Endothelial cell of umbilical vein (primary cell): Measurements from ENCODE around the gene KAZN. TPM values are rescaled to one million over a fixed set of nuclear protein-coding genes. Genes with fewer than 3 reads are reported as not detected.

ENCODE experiments used
- BruUV-seq: library from RNA; stranded (reverse); fragments of 400-500 nt; replicated peaks from 2 replicates; lab custom pipeline; 2021; lab: Mats Ljungman, UMichigan
- CTCF ChIA-PET: fragments of 300-600, 350-600 bp; sonication (Branson Sonifier 250); formaldehyde crosslinking; loops from one replicate; lab custom pipeline; 2021; ENCODE audit warnings: antibody characterized with exemption, inconsistent platforms; lab: Charles Lee
- POLR2A ChIA-PET: fragments of 300-600, 350-600 bp; sonication (Branson Sonifier 250); formaldehyde crosslinking; loops from one replicate; lab custom pipeline; 2021; ENCODE audit warnings: antibody characterized with exemption, inconsistent platforms; lab: Charles Lee
- DNase-seq: peaks from one replicate; pipeline ENCODE4 v3.0.0-alpha.2; 2011; ENCODE audit warnings: low read depth, low spot score
- FAIRE-seq: peaks from 2 replicates; lab custom pipeline; 2011; peaks lifted over from hg19 to GRCh38; lab: Jason Lieb, UNC
- H2AFZ ChIP-seq: 2 replicates; pipeline ENCODE4 v1.6.0; 2012; ENCODE audit warnings: low read depth, low read length, control low read depth, inconsistent platforms
- H3K27ac ChIP-seq: 2 replicates; pipeline ENCODE4 v1.5.1; 2011; ENCODE audit warnings: low read depth, mild to moderate bottlenecking, control low read depth, low read length, moderate library complexity; ENCODE audit not compliant: insufficient read depth
- H3K27me3 ChIP-seq, 2 experiments: 2 replicates each; pipeline versions ENCODE4 v1.6.0 to v1.6.1; 2011; ENCODE audit warnings: low read length in 2 of 2, mixed read lengths in 1 of 2; ENCODE audit not compliant: control insufficient read depth in 2 of 2, insufficient read depth in 2 of 2
- H3K36me3 ChIP-seq, 2 experiments: 2 replicates in 1 of 2; 3 replicates in 1 of 2; pipeline ENCODE4 v1.5.1; 2011; ENCODE audit warnings: low read length in 2 of 2, mild to moderate bottlenecking in 1 of 2, moderate library complexity in 1 of 2; ENCODE audit not compliant: control insufficient read depth in 2 of 2, insufficient read depth in 2 of 2; ENCODE audit errors: extremely low read depth in 1 of 2
- H3K4me1 ChIP-seq: 3 replicates; pipeline ENCODE4 v1.5.1; 2011; ENCODE audit warnings: mild to moderate bottlenecking, low read length; ENCODE audit not compliant: control insufficient read depth, insufficient read depth; ENCODE audit errors: extremely low read depth
- H3K4me2 ChIP-seq: 2 replicates; pipeline ENCODE4 v1.6.1; 2011; ENCODE audit warnings: low read length, control low read depth, mixed read lengths; ENCODE audit not compliant: insufficient read depth
- H3K4me3 ChIP-seq, 3 experiments: fragments of 200-600 bp in 1 of 3; sonication (generic), shearing (Covaris generic) in 1 of 3; replicated peaks in 1 of 3; 2 replicates each; pipeline ENCODE4 v1.5.1; 2011 to 2016; ENCODE audit warnings: control low read depth in 3 of 3, low read length in 3 of 3, mild to moderate bottlenecking in 2 of 3, inconsistent platforms in 1 of 3, low read depth in 1 of 3, moderate library complexity in 1 of 3; ENCODE audit not compliant: insufficient read depth in 1 of 3
- H3K79me2 ChIP-seq: 2 replicates; pipeline ENCODE4 v1.6.0; 2012; ENCODE audit warnings: low read length, inconsistent platforms; ENCODE audit not compliant: control insufficient read depth, insufficient read depth
- H3K9ac ChIP-seq: replicated peaks from 2 replicates; pipeline ENCODE3; 2011; ENCODE audit warnings: low read length, control low read depth; ENCODE audit not compliant: insufficient read depth; ENCODE audit errors: extremely low read depth
- H3K9me1 ChIP-seq: replicated peaks from 3 replicates; pipeline ENCODE4 v1.6.0; 2011; ENCODE audit warnings: mild to moderate bottlenecking, low read length; ENCODE audit not compliant: control insufficient read depth, insufficient read depth; ENCODE audit errors: extremely low read depth
- H3K9me3 ChIP-seq: replicated peaks from 2 replicates; pipeline ENCODE4 v1.5.1; 2012; ENCODE audit warnings: low read length, inconsistent platforms; ENCODE audit not compliant: control insufficient read depth, insufficient read depth
- H4K20me1 ChIP-seq: replicated peaks from 2 replicates; pipeline ENCODE3; 2011; ENCODE audit warnings: mild to moderate bottlenecking, low read length; ENCODE audit not compliant: control insufficient read depth, insufficient read depth; ENCODE audit errors: extremely low read depth
- CTCF ChIP-seq, 2 donors: IDR thresholded peaks; 1 replicate in 1 of 2; 2 replicates in 1 of 2; pipeline ENCODE4 v1.5.1; 2011; ENCODE audit warnings: low read length in 2 of 2, mild to moderate bottlenecking in 2 of 2, moderate library complexity in 2 of 2, control low read depth in 1 of 2, inconsistent platforms in 1 of 2, low read depth in 1 of 2; ENCODE audit not compliant: insufficient read depth in 1 of 2; ENCODE audit errors: extremely low read depth in 1 of 2
- EZH2 ChIP-seq: IDR thresholded peaks from 2 replicates; pipeline ENCODE4 v1.6.1; 2012; ENCODE audit warnings: borderline replicate concordance, low read depth, mild to moderate bottlenecking, moderate library complexity, low read length, inconsistent platforms; ENCODE audit not compliant: severe bottlenecking
- FOS ChIP-seq: IDR thresholded peaks from 2 replicates; pipeline ENCODE4 v1.6.1; 2011; ENCODE audit warnings: mild to moderate bottlenecking, low read length, moderate library complexity, borderline replicate concordance; ENCODE audit not compliant: insufficient read depth
- GATA2 ChIP-seq: IDR thresholded peaks from 2 replicates; pipeline ENCODE4 v1.7.0; 2011; ENCODE audit warnings: low read depth, mild to moderate bottlenecking, moderate library complexity, mixed read lengths, low read length; ENCODE audit not compliant: insufficient read length, insufficient read depth
- JUN ChIP-seq: IDR thresholded peaks from 2 replicates; pipeline ENCODE4 v1.6.1; 2011; ENCODE audit warnings: borderline replicate concordance, low read depth; ENCODE audit not compliant: insufficient read length, insufficient read depth
- MAX ChIP-seq: IDR thresholded peaks from 2 replicates; pipeline ENCODE4 v1.6.1; 2011; ENCODE audit not compliant: insufficient read depth, insufficient read length
- MYC ChIP-seq: IDR thresholded peaks from one replicate; pipeline ENCODE4 v1.6.1; 2011; ENCODE audit warnings: mild to moderate bottlenecking, low read depth, low read length
- POLR2A ChIP-seq: IDR thresholded peaks from 2 replicates; pipeline ENCODE4 v1.6.1; 2012; ENCODE audit warnings: low read depth, mild to moderate bottlenecking, control low read depth, low read length
- POLR2AphosphoS5 ChIP-seq: IDR thresholded peaks from 2 replicates; pipeline ENCODE4 v1.6.1; 2012; ENCODE audit warnings: low read depth, mild to moderate bottlenecking, control low read depth, low read length, moderate library complexity; ENCODE audit not compliant: insufficient read depth
- dilution Hi-C: fragments of 300-500 bp; cut with MboI; formaldehyde crosslinking; loops from one replicate; pipeline ENCODE4 v1.15.0; 2019; ENCODE audit warnings: low sequenced_read_pairs; ENCODE audit not compliant: extremely low pct_ligation_motif_present
- intact Hi-C: fragments of 100-400 bp; cut with micrococcal nuclease; formaldehyde crosslinking; loops from one replicate; pipeline ENCODE4 v1.10.0; 2022
- polyA plus RNA-seq, 4 experiments: library from polyadenylated mRNA; depleted of rRNA in 3 of 4; stranded (reverse) in 3 of 4; unstranded in 1 of 4; fragments of >200 nt; gene quantifications; 2 replicates each; pipeline versions ENCODE4 v1.2.1 to v1.2.3, GENCODE V29; 2011 to 2012; ENCODE audit warnings: missing spikeins in 1 of 4
- total RNA-seq: library from RNA; stranded (reverse); gene quantifications from 2 replicates; pipeline ENCODE4 v1.2.3, GENCODE V29; 2021

The KAZN gene
- total and polyA plus RNA-seq, 2 donors (not counting 3 experiments of a cell fraction or from before 2014, with no cell fraction given): 1.6 to 5.8 TPM

GRCh38 chr1:14652840-14653239 is 54.4 kb downstream of the KAZN start:
- Histone ChIP-seq H4K20me1 (no peaks in the 10 kb centered on the region), H3K79me2 (no peaks in the 10 kb centered on the region), H3K9me1 (no peaks in the 10 kb centered on the region), H3K36me3 (no peaks in the 10 kb centered on the region), H3K4me1 (no peaks in the 10 kb centered on the region), H2AFZ (no peak overlapping the region), H3K4me3 (no peak overlapping the region), H3K27me3 (no peaks in the 10 kb centered on the region), H3K9me3 (peaks cover 5% of the 10 kb centered on the region), H3K27ac (no peak overlapping the region), H3K4me2 (no peak overlapping the region), H3K9ac (no peak overlapping the region)
- ChIA-PET POLR2A (no interaction called here), CTCF (no interaction called here)
- intact Hi-C loops (no loop called here), dilution Hi-C loops (no loop called here)
- FAIRE-seq (no peak), DNase-seq (no peak)
- BruUV-seq: no TSS peak
- TF ChIP-seq JUN: no peak
- TF ChIP-seq EZH2: no peak
- no peak for TF ChIP-seq FOS
- no peak for TF ChIP-seq POLR2A
- TF ChIP-seq MYC: no peak
- no peak for TF ChIP-seq POLR2AphosphoS5

GRCh38 chr1:14653461-14653960 is 55.0 kb downstream of the KAZN start:
- FAIRE-seq (no peak), DNase-seq (no peak)
- ChIA-PET CTCF (interaction anchor here (0.5 kb wide), 1 partner anchor 156 kb away, joined by 3 read pairs; no protein-coding TSS in a partner anchor), POLR2A (no interaction called here)
- dilution Hi-C loops (no loop called here), intact Hi-C loops (no loop called here)
- Histone ChIP-seq H3K79me2 (no peaks in the 10 kb centered on the region), H3K4me2 (no peak overlapping the region), H3K9me1 (no peaks in the 10 kb centered on the region), H4K20me1 (no peaks in the 10 kb centered on the region), H3K4me1 (no peaks in the 10 kb centered on the region), H3K27ac (no peak overlapping the region), H3K9me3 (peaks cover 5% of the 10 kb centered on the region), H3K36me3 (no peaks in the 10 kb centered on the region), H3K9ac (no peak overlapping the region), H3K27me3 (no peaks in the 10 kb centered on the region), H3K4me3 (no peak overlapping the region), H2AFZ (no peak overlapping the region)
- no TSS peak for BruUV-seq
- TF ChIP-seq MYC (no peak), MAX (no peak), FOS (no peak), CTCF (IDR thresholded peaks at IDR 0.05; ENCODE audit: extremely low read depth in 1 of 2, insufficient read depth in 1 of 2, low read depth in 1 of 2, low read length in 2 of 2) (no peak), POLR2AphosphoS5 (no peak), JUN (no peak), POLR2A (no peak), EZH2 (no peak), GATA2 (no peak)
